Measurements from ENCODE around the gene ASPSCR1. TPM values are rescaled to one million over a fixed set of nuclear protein-coding genes. Genes with fewer than 3 reads are reported as not detected.
A peak's percentile ranks its signal among the peaks of the same experiment; 100 is the strongest.

The ASPSCR1 gene
- total and polyA plus RNA-seq, 2 of the 13 experiments (the other 11 are each of a cell fraction or from before 2014, with no cell fraction given) = 274 to 314 TPM

GRCh38 chr17:81932333-81932983 lies 45.0 kb upstream of the ASPSCR1 start (continued):
- no peak for TF ChIP-seq FOXA1 (IDR thresholded peaks at IDR 0.05)
- no peak for TF ChIP-seq FOXA1 (CRISPR knock-in tag; IDR thresholded peaks at IDR 0.05)
- no peak for TF ChIP-seq ETV6 (CRISPR knock-in tag; conservative IDR thresholded peaks at IDR 0.05)
- no peak for TF ChIP-seq GZF1 (CRISPR knock-in tag; IDR thresholded peaks at IDR 0.05)
- TF ChIP-seq ZFYVE20 (CRISPR knock-in tag; IDR thresholded peaks at IDR 0.05; ENCODE audit: borderline replicate concordance, low read depth) = no peak
- TF ChIP-seq ZNF543 (CRISPR knock-in tag; IDR thresholded peaks at IDR 0.05) = 0 out of 2 replicates have a peak, but pooled peaks have one; percentile 7
- TF ChIP-seq ARNT (IDR thresholded peaks at IDR 0.05) = no peak
- TF ChIP-seq FLYWCH1 (CRISPR knock-in tag; IDR thresholded peaks at IDR 0.05) = peak; percentile 50; the same call in 1 of the 2 replicates
- no peak for TF ChIP-seq ESRRA (CRISPR knock-in tag; IDR thresholded peaks at IDR 0.05; ENCODE audit: low read depth)
- TF ChIP-seq KMT2B (CRISPR knock-in tag; IDR thresholded peaks at IDR 0.05) = no peak
- TF ChIP-seq ZBTB2 (CRISPR knock-in tag; IDR thresholded peaks at IDR 0.05; ENCODE audit: low read depth) = no peak
- TF ChIP-seq ZNF230 (CRISPR knock-in tag; IDR thresholded peaks at IDR 0.05) = no peak
- TF ChIP-seq ZNF274 (CRISPR knock-in tag; IDR thresholded peaks at IDR 0.05) = no peak
- TF ChIP-seq REL (CRISPR knock-in tag; conservative IDR thresholded peaks at IDR 0.05) = no peak
- 0 out of 2 replicates have a peak, but pooled peaks have one; percentile 4 for TF ChIP-seq IKZF5 (CRISPR knock-in tag; IDR thresholded peaks at IDR 0.05)
- no peak for TF ChIP-seq HOXA5 (CRISPR knock-in tag; IDR thresholded peaks at IDR 0.05)
- no peak for TF ChIP-seq CTCF (CRISPR knock-in tag; IDR thresholded peaks at IDR 0.05)
- TF ChIP-seq ZNF468 (CRISPR knock-in tag; IDR thresholded peaks at IDR 0.05) = no peak
- TF ChIP-seq ZBTB37 (CRISPR knock-in tag; IDR thresholded peaks at IDR 0.05) = no peak
- peak; percentile 28; the same call in 1 of the 2 replicates for TF ChIP-seq ZGPAT (CRISPR knock-in tag; IDR thresholded peaks at IDR 0.05)
- TF ChIP-seq HDAC1 (CRISPR knock-in tag; IDR thresholded peaks at IDR 0.05) = no peak
- TF ChIP-seq ATF3 (CRISPR knock-in tag; IDR thresholded peaks at IDR 0.05) = no peak
- no peak for TF ChIP-seq CEBPB (IDR thresholded peaks at IDR 0.05; ENCODE audit: borderline replicate concordance, low read depth, low read length)
- 0 out of 2 replicates have a peak, but pooled peaks have one; percentile 13 for TF ChIP-seq ZNF256 (CRISPR knock-in tag; conservative IDR thresholded peaks at IDR 0.05)
- TF ChIP-seq HNF4A (CRISPR knock-in tag; IDR thresholded peaks at IDR 0.05) = peak; percentile 18; the same call in 1 of the 2 replicates
